Loucy (cell line): ENCODE measurements around the gene TGM3.

Source experiments
- EZH2phosphoT487 ChIP-seq: fragments of 200-600 bp; IDR thresholded peaks from 2 replicates; pipeline ENCODE4 v1.6.1; 2018; ENCODE audit warnings: antibody characterized with exemption, mild to moderate bottlenecking, moderate library complexity, borderline replicate concordance
- TF ChIP-seq, protein P1 (sequence below): fragments of 200-600 bp; sonication (generic); conservative IDR thresholded peaks from 2 replicates; pipeline ENCODE4 v1.5.1; 2014; ENCODE audit warnings: mild to moderate bottlenecking, antibody characterized with exemption, low read length

DNA sequence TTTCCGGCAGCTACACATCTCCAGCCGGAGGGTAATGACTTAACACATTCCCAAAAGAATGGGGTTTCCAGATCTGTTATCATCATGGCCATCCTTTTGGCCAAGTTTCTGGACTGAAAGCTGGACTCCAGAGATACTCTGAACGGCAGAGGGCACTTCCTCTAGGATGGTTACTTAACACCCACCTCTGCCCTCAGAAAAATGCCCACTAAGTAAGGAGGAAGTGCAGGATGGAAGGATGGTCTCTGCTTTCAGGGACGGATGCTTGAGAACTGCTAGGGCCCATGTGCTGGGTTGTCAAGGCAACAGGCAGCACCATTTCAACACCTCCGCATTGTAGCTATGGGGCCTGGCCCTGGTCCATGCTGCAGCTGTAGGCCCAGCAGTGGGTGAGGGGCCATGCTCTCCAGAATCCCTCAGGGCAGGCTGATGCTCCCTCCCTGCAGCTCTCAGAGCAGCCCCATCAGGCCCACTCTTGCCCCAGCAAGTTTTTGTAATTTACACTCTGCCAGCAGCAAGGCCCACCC, 16.5 kb upstream of the TGM3 start:
- TF ChIP-seq, protein P1, sequence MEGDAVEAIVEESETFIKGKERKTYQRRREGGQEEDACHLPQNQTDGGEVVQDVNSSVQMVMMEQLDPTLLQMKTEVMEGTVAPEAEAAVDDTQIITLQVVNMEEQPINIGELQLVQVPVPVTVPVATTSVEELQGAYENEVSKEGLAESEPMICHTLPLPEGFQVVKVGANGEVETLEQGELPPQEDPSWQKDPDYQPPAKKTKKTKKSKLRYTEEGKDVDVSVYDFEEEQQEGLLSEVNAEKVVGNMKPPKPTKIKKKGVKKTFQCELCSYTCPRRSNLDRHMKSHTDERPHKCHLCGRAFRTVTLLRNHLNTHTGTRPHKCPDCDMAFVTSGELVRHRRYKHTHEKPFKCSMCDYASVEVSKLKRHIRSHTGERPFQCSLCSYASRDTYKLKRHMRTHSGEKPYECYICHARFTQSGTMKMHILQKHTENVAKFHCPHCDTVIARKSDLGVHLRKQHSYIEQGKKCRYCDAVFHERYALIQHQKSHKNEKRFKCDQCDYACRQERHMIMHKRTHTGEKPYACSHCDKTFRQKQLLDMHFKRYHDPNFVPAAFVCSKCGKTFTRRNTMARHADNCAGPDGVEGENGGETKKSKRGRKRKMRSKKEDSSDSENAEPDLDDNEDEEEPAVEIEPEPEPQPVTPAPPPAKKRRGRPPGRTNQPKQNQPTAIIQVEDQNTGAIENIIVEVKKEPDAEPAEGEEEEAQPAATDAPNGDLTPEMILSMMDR, result no peak
- TF ChIP-seq EZH2phosphoT487, result no peak
